Nephron (organoid): ENCODE data around the gene ZBED6.

Experiments used
- H3K27ac Mint-ChIP-seq, 3 experiments: 2 replicates each; pipeline ENCODE4 v1.8.0; 2020; ENCODE audit warnings: mixed read lengths in 3 of 3, mild to moderate bottlenecking in 2 of 3, moderate library complexity in 1 of 3
- H3K27me3 Mint-ChIP-seq: 2 replicates; pipeline ENCODE4 v1.8.0; 2021; ENCODE audit warnings: low read depth, mild to moderate bottlenecking, moderate library complexity, mixed read lengths
- H3K36me3 Mint-ChIP-seq: 2 replicates; pipeline ENCODE4 v1.8.0; 2020; ENCODE audit warnings: low read depth, mixed read lengths
- H3K4me1 Mint-ChIP-seq: 2 replicates; pipeline ENCODE4 v1.8.0; 2020; ENCODE audit warnings: mixed read lengths
- H3K4me3 Mint-ChIP-seq, 3 experiments: 2 replicates each; pipeline ENCODE4 v1.8.0; 2020; ENCODE audit warnings: mild to moderate bottlenecking in 3 of 3, mixed read lengths in 3 of 3, moderate library complexity in 2 of 3
- H3K9me3 Mint-ChIP-seq: 2 replicates; pipeline ENCODE4 v1.8.0; 2020; ENCODE audit warnings: mixed read lengths
- CTCF ChIP-seq, 3 experiments: fragments of 200-600 bp; sonication (generic); IDR thresholded peaks; one replicate each; pipeline ENCODE4 v1.5.0; 2021; ENCODE audit warnings: antibody characterized with exemption in 3 of 3; ENCODE audit not compliant: unreplicated experiment in 3 of 3

The ZBED6 gene

GRCh38 chr1:203776636-203777035, 18.8 kb upstream of the ZBED6 start:
- H3K36me3 Mint-ChIP-seq: no peaks in the 10 kb centered on the region
- H3K27ac Mint-ChIP-seq: no peak overlapping the region
- H3K4me3 Mint-ChIP-seq: no peak overlapping the region
- peaks cover 5% of the 10 kb centered on the region for H3K4me1 Mint-ChIP-seq
- peaks cover 7% of the 10 kb centered on the region for H3K27me3 Mint-ChIP-seq
- no peak for TF ChIP-seq CTCF (IDR thresholded peaks at IDR 0.05; ENCODE audit: unreplicated experiment in 3 of 3)
- H3K9me3 Mint-ChIP-seq: no peaks in the 10 kb centered on the region

GRCh38 chr1:203777596-203777995, 17.8 kb upstream of the ZBED6 start:
- no peaks in the 10 kb centered on the region for H3K4me1 Mint-ChIP-seq
- H3K27me3 Mint-ChIP-seq: peaks cover 4% of the 10 kb centered on the region
- no peaks in the 10 kb centered on the region for H3K36me3 Mint-ChIP-seq
- H3K9me3 Mint-ChIP-seq: no peaks in the 10 kb centered on the region
- TF ChIP-seq CTCF (IDR thresholded peaks at IDR 0.05; ENCODE audit: unreplicated experiment in 3 of 3): no peak
- no peak overlapping the region for H3K27ac Mint-ChIP-seq
- no peak overlapping the region for H3K4me3 Mint-ChIP-seq

DNA sequence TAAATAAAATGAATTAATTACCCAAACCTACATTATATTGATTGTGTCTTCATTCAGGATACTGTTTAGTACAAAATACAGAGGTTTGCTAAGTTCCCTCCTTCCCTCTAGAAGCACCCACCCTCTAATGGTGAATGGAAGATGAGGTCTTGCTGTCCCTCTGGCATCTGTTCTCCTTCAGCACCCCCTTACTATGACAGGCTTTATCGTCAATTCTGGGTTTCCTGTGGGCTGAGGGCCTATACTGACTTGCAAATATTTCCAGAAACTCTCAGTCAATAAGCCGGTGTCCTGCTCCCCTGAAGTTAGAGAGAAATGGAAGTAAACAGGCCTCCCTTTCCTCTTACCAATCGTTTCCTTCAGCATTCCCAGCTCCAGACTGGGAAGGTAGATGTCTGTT, 17.3 kb upstream of the ZBED6 start:
- H3K4me3 Mint-ChIP-seq: no peak overlapping the region
- no peaks in the 10 kb centered on the region for H3K27me3 Mint-ChIP-seq
- no peaks in the 10 kb centered on the region for H3K4me1 Mint-ChIP-seq
- H3K36me3 Mint-ChIP-seq: no peaks in the 10 kb centered on the region
- no peaks in the 10 kb centered on the region for H3K9me3 Mint-ChIP-seq
- no peak overlapping the region for H3K27ac Mint-ChIP-seq
- TF ChIP-seq CTCF (IDR thresholded peaks at IDR 0.05; ENCODE audit: unreplicated experiment in 3 of 3): no peak

- Mint-ChIP-seq H3K27ac (no peak overlapping the region), H3K27me3 (no peaks in the 10 kb centered on the region), H3K9me3 (no peaks in the 10 kb centered on the region), H3K4me3 (no peak overlapping the region), H3K4me1 (no peaks in the 10 kb centered on the region), H3K36me3 (no peaks in the 10 kb centered on the region)
- TF ChIP-seq CTCF (IDR thresholded peaks at IDR 0.05; ENCODE audit: unreplicated experiment in 3 of 3): no peak
Measured at GRCh38 chr1:203778789-203779188, 16.6 kb upstream of the ZBED6 start.

DNA sequence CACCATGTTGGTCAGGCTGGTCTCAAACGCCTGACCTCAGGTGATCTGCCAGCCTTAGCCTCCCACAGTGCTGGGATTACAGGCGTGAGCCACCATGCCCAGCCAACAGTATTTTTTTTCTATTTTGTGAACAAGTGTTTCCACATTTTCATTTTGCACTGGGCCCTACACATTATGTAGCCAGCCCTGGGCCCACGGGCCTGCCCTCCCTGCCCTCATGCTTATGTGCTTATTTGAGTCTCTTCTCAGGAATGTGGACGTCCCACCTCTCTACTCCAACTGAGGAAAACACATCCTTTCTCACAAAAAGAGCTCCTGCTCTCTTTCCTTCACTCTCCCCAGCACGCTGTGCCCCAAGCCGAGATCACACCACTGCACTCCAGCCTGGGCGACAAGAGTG, 13.5 kb upstream of the ZBED6 start:
- H3K27ac Mint-ChIP-seq: no peak overlapping the region
- no peaks in the 10 kb centered on the region for H3K9me3 Mint-ChIP-seq
- no peaks in the 10 kb centered on the region for H3K36me3 Mint-ChIP-seq
- H3K4me1 Mint-ChIP-seq: no peaks in the 10 kb centered on the region
- TF ChIP-seq CTCF (IDR thresholded peaks at IDR 0.05; ENCODE audit: unreplicated experiment in 3 of 3): no peak
- no peaks in the 10 kb centered on the region for H3K27me3 Mint-ChIP-seq
- no peak overlapping the region for H3K4me3 Mint-ChIP-seq

DNA sequence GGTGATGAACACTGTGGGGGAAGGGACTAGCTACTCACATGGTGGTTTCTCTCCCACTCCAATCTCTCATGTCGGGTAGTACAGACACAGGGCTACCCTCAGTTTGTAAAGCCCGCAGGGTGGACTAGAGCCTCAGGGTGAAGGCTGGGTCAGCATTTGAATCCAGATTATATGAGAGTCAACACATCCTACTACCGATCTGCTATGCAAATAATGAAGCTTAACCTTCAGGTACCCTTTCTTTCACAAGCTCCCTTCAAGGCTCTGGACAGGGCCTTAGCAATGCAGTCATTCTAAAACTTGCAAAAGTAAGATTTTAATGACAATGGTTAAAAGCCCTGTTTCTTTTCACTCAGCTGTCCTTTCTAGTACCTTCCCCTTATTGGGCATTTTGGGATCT, 5.5 kb upstream of the ZBED6 start:
- H3K36me3 Mint-ChIP-seq: no peaks in the 10 kb centered on the region
- TF ChIP-seq CTCF (IDR thresholded peaks at IDR 0.05; ENCODE audit: unreplicated experiment in 3 of 3): no peak
- H3K9me3 Mint-ChIP-seq: no peaks in the 10 kb centered on the region
- H3K27ac Mint-ChIP-seq: no peak overlapping the region
- H3K27me3 Mint-ChIP-seq: no peaks in the 10 kb centered on the region
- H3K4me1 Mint-ChIP-seq: peaks cover 3% of the 10 kb centered on the region
- no peak overlapping the region for H3K4me3 Mint-ChIP-seq
